Keratinocyte (primary cell): ENCODE measurements around the gene LY6G5B.

ENCODE experiments used
- CTCF ChIP-seq, 3 experiments: IDR thresholded peaks in 1 of 3; conservative IDR thresholded peaks in 1 of 3; optimal IDR thresholded peaks in 1 of 3; 2 replicates in 2 of 3; 3 replicates in 1 of 3; pipeline versions ENCODE3 to v1.5.1; 2011; ENCODE audit warnings: low read length in 3 of 3, mild to moderate bottlenecking in 3 of 3, moderate library complexity in 2 of 3, control low read depth in 1 of 3, inconsistent platforms in 1 of 3; ENCODE audit not compliant: insufficient read depth in 2 of 3; ENCODE audit errors: extremely low read depth in 1 of 3
- EZH2 ChIP-seq: IDR thresholded peaks from one replicate; pipeline ENCODE4 v1.6.1; 2012; ENCODE audit warnings: inconsistent platforms, mild to moderate bottlenecking, low read length, moderate library complexity

GRCh38 chr6:31633447-31633846 lies 36.3 kb upstream of the LY6G5B start:
- TF ChIP-seq CTCF (optimal IDR thresholded peaks at IDR 0.05 in 1 of 3, IDR thresholded peaks at IDR 0.05 in 1 of 3, conservative IDR thresholded peaks at IDR 0.05 in 1 of 3; ENCODE audit: extremely low read depth in 1 of 3, insufficient read depth in 2 of 3, low read length in 3 of 3) (no peak), EZH2 (no peak)
